ENCODE data around the gene PLK5.

The PLK5 gene

DNA sequence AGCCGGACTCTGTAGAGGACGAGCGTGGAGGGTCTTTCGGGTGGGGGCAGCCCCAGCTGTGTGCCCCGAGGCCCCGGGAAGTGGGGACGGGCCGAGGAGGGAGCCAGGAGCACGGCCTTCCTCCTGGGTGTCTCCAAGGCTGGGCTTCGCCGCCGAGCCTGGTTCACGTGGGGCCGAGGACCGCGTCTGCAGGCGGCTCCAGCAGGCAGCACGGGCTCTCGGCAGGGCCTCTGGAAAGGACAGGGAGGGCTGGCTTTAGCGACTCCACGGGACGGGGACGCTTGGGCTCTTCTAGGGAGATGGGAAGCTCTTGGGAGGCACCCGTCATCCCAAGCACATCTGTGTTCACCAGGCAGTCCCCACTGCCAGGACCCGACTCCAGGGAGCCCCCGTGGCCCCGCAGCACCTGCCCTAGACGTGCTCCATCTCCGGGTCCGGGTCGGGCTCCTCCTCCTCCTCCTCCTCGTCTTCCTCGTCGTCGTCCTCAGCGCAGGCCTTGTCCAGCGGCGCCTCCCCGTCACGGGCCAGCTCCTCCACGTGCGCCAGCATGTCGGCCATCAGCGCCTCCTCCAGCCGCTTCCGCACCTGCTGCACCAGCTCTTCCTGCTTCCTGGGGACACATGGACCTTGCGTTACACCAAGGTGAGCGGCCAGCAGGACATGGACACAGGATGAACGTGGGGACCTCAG is 54.2 kb downstream of the PLK5 start:
- H3K4me2 ChIP-seq (ENCODE audit: low read length): no peak overlapping the region
- no peak overlapping the region for H3K4me3 ChIP-seq (ENCODE audit: low read depth, low read length)
- H3K27me3 ChIP-seq (ENCODE audit: control insufficient read depth, insufficient read depth, low read length): no peaks in the 10 kb centered on the region
- TF ChIP-seq, protein P1, sequence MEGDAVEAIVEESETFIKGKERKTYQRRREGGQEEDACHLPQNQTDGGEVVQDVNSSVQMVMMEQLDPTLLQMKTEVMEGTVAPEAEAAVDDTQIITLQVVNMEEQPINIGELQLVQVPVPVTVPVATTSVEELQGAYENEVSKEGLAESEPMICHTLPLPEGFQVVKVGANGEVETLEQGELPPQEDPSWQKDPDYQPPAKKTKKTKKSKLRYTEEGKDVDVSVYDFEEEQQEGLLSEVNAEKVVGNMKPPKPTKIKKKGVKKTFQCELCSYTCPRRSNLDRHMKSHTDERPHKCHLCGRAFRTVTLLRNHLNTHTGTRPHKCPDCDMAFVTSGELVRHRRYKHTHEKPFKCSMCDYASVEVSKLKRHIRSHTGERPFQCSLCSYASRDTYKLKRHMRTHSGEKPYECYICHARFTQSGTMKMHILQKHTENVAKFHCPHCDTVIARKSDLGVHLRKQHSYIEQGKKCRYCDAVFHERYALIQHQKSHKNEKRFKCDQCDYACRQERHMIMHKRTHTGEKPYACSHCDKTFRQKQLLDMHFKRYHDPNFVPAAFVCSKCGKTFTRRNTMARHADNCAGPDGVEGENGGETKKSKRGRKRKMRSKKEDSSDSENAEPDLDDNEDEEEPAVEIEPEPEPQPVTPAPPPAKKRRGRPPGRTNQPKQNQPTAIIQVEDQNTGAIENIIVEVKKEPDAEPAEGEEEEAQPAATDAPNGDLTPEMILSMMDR (IDR thresholded peaks at IDR 0.05): no peak
- H2AFZ ChIP-seq: no peak overlapping the region
- H3K79me2 ChIP-seq: peaks cover 5% of the 10 kb centered on the region
- H3K9ac ChIP-seq: no peak overlapping the region
- H3K27ac ChIP-seq: no peak overlapping the region
- no peaks in the 10 kb centered on the region for H3K4me1 ChIP-seq
- H3K36me3 ChIP-seq (ENCODE audit: control insufficient read depth, insufficient read depth, low read length): no peaks in the 10 kb centered on the region
- H3K9me3 ChIP-seq (ENCODE audit: control insufficient read depth, low read length): no peaks in the 10 kb centered on the region

DNA sequence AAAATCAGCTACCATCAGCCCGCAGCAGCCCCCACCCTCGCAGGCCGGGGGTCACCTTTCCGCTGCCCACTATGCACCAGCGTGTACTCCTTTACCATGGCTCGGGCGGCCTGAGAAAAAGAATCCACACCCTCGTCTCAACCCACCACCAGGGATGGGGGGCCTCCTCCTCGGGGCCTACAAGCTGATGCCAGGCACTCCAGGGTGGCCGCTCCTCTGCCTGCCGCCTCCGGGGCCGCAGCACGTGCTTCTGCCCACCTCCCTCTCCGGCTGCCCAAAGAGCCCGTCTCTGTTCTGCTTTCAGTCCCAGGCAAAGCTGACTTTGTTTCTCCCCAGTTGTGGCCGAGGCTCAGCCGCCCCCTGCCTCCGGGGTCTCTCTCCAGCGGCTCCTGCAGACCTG is 55.3 kb downstream of the PLK5 start:
- Histone ChIP-seq H3K79me2 (peaks cover 11% of the 10 kb centered on the region), H3K4me2 (ENCODE audit: low read length) (no peak overlapping the region), H3K9me3 (ENCODE audit: control insufficient read depth, low read length) (no peaks in the 10 kb centered on the region), H3K27me3 (ENCODE audit: control insufficient read depth, insufficient read depth, low read length) (no peaks in the 10 kb centered on the region), H3K27ac (no peak overlapping the region), H3K4me3 (ENCODE audit: low read depth, low read length) (no peak overlapping the region), H3K4me1 (no peaks in the 10 kb centered on the region), H3K9ac (no peak overlapping the region), H3K36me3 (ENCODE audit: control insufficient read depth, insufficient read depth, low read length) (no peaks in the 10 kb centered on the region), H2AFZ (no peak overlapping the region)
- TF ChIP-seq, protein P1 (IDR thresholded peaks at IDR 0.05): no peak

DNA sequence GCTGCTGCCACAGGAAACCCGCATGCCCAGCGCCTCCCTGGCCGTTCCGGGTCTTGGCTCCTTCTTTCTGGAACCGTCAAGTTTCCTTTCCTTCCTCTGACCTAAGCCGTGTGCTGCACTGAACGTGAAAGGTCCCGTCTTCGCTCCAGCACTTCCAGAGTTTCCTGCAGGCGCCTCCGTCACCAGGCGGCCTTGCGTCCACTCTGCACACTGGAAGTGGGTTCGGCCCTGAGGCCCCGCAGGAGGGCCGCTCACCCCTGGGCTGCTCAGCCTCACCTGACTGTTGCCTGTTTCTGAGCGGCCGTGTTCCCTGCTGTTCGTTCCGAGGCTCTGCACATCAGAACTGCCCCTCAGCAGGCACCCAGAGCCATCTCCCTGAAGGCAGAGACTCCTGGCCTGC is 56.5 kb downstream of the PLK5 start:
- Histone ChIP-seq H3K4me1 (no peaks in the 10 kb centered on the region), H3K27me3 (ENCODE audit: control insufficient read depth, insufficient read depth, low read length) (no peaks in the 10 kb centered on the region), H3K79me2 (peaks cover 20% of the 10 kb centered on the region), H3K9ac (no peak overlapping the region), H3K9me3 (ENCODE audit: control insufficient read depth, low read length) (no peaks in the 10 kb centered on the region), H3K4me2 (ENCODE audit: low read length) (no peak overlapping the region), H3K4me3 (ENCODE audit: low read depth, low read length) (no peak overlapping the region), H2AFZ (no peak overlapping the region), H3K36me3 (ENCODE audit: control insufficient read depth, insufficient read depth, low read length) (no peaks in the 10 kb centered on the region), H3K27ac (no peak overlapping the region)
- TF ChIP-seq, protein P1 (IDR thresholded peaks at IDR 0.05): no peak

DNA sequence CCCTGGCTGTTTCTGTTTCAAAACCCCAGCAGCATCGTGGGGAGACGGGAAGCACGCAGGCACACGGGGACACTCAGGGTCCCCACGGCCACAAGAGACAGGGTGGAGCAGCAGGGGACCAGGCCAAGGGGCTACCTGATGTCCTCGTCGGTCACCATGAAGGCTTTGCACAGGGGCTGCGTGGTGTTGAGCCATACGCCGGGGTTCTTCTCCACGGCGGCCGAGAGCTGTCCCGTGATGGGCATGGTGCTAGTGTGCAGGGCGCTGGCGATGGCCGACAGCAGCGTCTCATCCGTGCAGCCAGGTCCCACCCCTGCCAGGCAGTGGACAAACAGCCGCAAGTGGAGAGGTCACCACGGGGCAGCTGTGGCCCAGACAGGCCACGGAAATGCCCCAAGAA is 57.1 kb downstream of the PLK5 start:
- Histone ChIP-seq H3K27me3 (ENCODE audit: control insufficient read depth, insufficient read depth, low read length) (no peaks in the 10 kb centered on the region), H3K36me3 (ENCODE audit: control insufficient read depth, insufficient read depth, low read length) (no peaks in the 10 kb centered on the region), H3K4me1 (no peaks in the 10 kb centered on the region), H3K27ac (no peak overlapping the region), H3K9me3 (ENCODE audit: control insufficient read depth, low read length) (no peaks in the 10 kb centered on the region), H2AFZ (no peak overlapping the region), H3K4me2 (ENCODE audit: low read length) (no peak overlapping the region), H3K79me2 (peaks cover 26% of the 10 kb centered on the region), H3K9ac (no peak overlapping the region), H3K4me3 (ENCODE audit: low read depth, low read length) (no peak overlapping the region)
- TF ChIP-seq, protein P1 (IDR thresholded peaks at IDR 0.05): no peak

DNA sequence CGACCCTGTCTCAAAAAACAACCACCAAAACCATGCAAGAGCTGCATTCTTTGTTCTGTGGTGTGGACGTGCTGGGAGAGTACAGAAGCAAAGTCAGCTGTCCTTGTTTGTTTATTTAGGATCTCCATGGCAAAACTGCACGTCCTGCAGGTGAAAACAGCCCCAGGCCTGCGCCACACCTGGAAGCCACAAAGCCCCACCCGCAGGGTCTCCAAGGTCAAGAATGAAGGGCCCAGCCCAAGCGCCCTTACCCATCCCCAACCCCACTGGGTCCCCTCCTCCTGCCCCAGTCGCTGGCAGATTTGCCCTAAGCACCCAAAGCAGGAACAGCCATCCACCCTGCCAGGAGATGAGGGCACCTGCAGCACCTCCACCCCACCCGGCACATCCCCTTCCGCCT is 58.3 kb downstream of the PLK5 start:
- no peak overlapping the region for H2AFZ ChIP-seq
- no peak overlapping the region for H3K27ac ChIP-seq
- H3K27me3 ChIP-seq (ENCODE audit: control insufficient read depth, insufficient read depth, low read length): no peaks in the 10 kb centered on the region
- no peaks in the 10 kb centered on the region for H3K4me1 ChIP-seq
- H3K9ac ChIP-seq: no peak overlapping the region
- no peak overlapping the region for H3K4me3 ChIP-seq (ENCODE audit: low read depth, low read length)
- H3K9me3 ChIP-seq (ENCODE audit: control insufficient read depth, low read length): no peaks in the 10 kb centered on the region
- no peaks in the 10 kb centered on the region for H3K36me3 ChIP-seq (ENCODE audit: control insufficient read depth, insufficient read depth, low read length)
- H3K79me2 ChIP-seq: peaks cover 37% of the 10 kb centered on the region
- TF ChIP-seq, protein P1 (IDR thresholded peaks at IDR 0.05): no peak
- H3K4me2 ChIP-seq (ENCODE audit: low read length): no peak overlapping the region
